ENCODE results near the gene FLCN. TPM values are rescaled to one million over a fixed set of nuclear protein-coding genes. Genes with fewer than 3 reads are reported as not detected.
A peak's percentile ranks its signal among the peaks of the same experiment; 100 is the strongest.

FLCN gene
- total and polyA plus RNA-seq, 2 of the 13 experiments (the other 11 are each of a cell fraction or from before 2014, with no cell fraction given): 16.6 to 24.9 TPM

- TF ChIP-seq ZNF383 (CRISPR knock-in tag; IDR thresholded peaks at IDR 0.05; ENCODE audit: borderline replicate concordance) (0 out of 2 replicates have a peak, but pooled peaks have one; percentile 49), ZBTB44 (CRISPR knock-in tag; IDR thresholded peaks at IDR 0.05) (no peak), NFATC3 (CRISPR knock-in tag; IDR thresholded peaks at IDR 0.05) (peak; percentile 74; the same call in 1 of the 2 replicates), ZNF12 (CRISPR knock-in tag; IDR thresholded peaks at IDR 0.05) (no peak), BRCA1 (CRISPR knock-in tag; IDR thresholded peaks at IDR 0.05) (no peak), ZNF510 (CRISPR knock-in tag; IDR thresholded peaks at IDR 0.05; ENCODE audit: low read depth) (0 out of 2 replicates have a peak, but pooled peaks have one; percentile 17), ZBTB20 (CRISPR knock-in tag; IDR thresholded peaks at IDR 0.05; ENCODE audit: borderline replicate concordance, low read depth) (no peak; the same call in 1 of the 2 replicates), ZNF326 (CRISPR knock-in tag; IDR thresholded peaks at IDR 0.05; ENCODE audit: borderline replicate concordance) (no peak), ZNF275 (CRISPR knock-in tag; IDR thresholded peaks at IDR 0.05; ENCODE audit: borderline replicate concordance) (peak; percentile 62; the same call in 1 of the 2 replicates), HOMEZ (CRISPR knock-in tag; IDR thresholded peaks at IDR 0.05; ENCODE audit: low read depth) (no peak), POGZ (CRISPR knock-in tag; IDR thresholded peaks at IDR 0.05) (peak; percentile 75), HMG20A (CRISPR knock-in tag; IDR thresholded peaks at IDR 0.05; ENCODE audit: borderline replicate concordance) (no peak), NR2F2 (IDR thresholded peaks at IDR 0.05; ENCODE audit: borderline replicate concordance, low read depth) (no peak), SETDB1 (CRISPR knock-in tag; IDR thresholded peaks at IDR 0.05; ENCODE audit: borderline replicate concordance) (no peak), ZSCAN25 (CRISPR knock-in tag; IDR thresholded peaks at IDR 0.05) (peak; percentile 87), HOXA9 (CRISPR knock-in tag; IDR thresholded peaks at IDR 0.05; ENCODE audit: borderline replicate concordance) (peak; percentile 97), HDAC6 (IDR thresholded peaks at IDR 0.05; ENCODE audit: low read depth, low read length) (no peak), PRPF4 (IDR thresholded peaks at IDR 0.05; ENCODE audit: low read depth, low read length, poor library complexity, severe bottlenecking) (no peak), IRF9 (CRISPR knock-in tag; IDR thresholded peaks at IDR 0.05; ENCODE audit: borderline replicate concordance) (peak; percentile 94; the same call in 1 of the 2 replicates), TCF7L2 (IDR thresholded peaks at IDR 0.05; ENCODE audit: low read depth, low read length) (no peak), PHB2 (IDR thresholded peaks at IDR 0.05; ENCODE audit: partially characterized antibody) (no peak), ZBTB21 (CRISPR knock-in tag; IDR thresholded peaks at IDR 0.05) (no peak), ZNF317 (CRISPR knock-in tag; IDR thresholded peaks at IDR 0.05) (peak; percentile 59; the same call in 1 of the 2 replicates), ZNF746 (CRISPR knock-in tag; IDR thresholded peaks at IDR 0.05) (peak; percentile 83; the same call in 1 of the 2 replicates)
Measured at GRCh38 chr17:17206124-17206912, 30.6 kb downstream of the FLCN start, which contains the start of gene PLD6 (continued).
